OCI-LY7 (cell line): ENCODE data around the gene IVD.

Experiments
- CTCF ChIP-seq: fragments of 200-600 bp; sonication (generic); conservative IDR thresholded peaks from 2 replicates; pipeline ENCODE4 v1.5.1; 2014; ENCODE audit warnings: mild to moderate bottlenecking, antibody characterized with exemption, low read length, moderate library complexity, mixed read lengths
- EZH2phosphoT487 ChIP-seq: fragments of 200-600 bp; sonication (generic); IDR thresholded peaks from 2 replicates; pipeline ENCODE4 v1.6.1; 2018; ENCODE audit warnings: low read depth, borderline replicate concordance, mild to moderate bottlenecking, mixed run types, antibody characterized with exemption, low read length, moderate library complexity, mixed read lengths

GRCh38 chr15:40360015-40360414 is 45.6 kb upstream of the IVD start:
- TF ChIP-seq CTCF, result no peak
- no peak for TF ChIP-seq EZH2phosphoT487
